ENCODE measurements around the gene LAMA3.

Gene LAMA3

DNA sequence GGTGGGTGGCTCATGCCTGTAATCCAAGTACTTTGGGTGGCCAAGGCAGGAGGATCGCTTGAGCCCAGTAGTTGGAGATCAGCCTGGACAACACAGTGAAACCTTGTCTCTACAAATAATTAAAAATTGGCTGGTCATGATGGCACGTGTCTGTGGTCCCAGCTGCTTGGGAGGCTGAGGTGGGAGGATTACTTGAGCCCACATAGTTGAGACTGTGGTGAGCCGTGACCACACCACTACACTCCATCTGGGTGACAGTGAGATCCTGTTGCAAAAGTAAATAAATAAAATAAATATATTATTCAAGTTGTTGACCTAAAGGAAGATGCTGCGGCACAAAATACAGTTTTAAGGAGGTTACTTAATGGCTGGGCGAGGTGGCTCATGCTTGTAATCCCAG, 72.7 kb downstream of the LAMA3 start:
- no peak for DNase-seq (ENCODE audit: low read depth in 1 of 2, low spot score in 1 of 2)

- DNase-seq (ENCODE audit: low read depth in 1 of 2, low spot score in 1 of 2), result no peak
These were observed 74.1 kb downstream of the LAMA3 start for GRCh38 chr18:23763343-23763742.

- no peak for DNase-seq (ENCODE audit: low read depth in 1 of 2, low spot score in 1 of 2)
These were observed 76.7 kb downstream of the LAMA3 start for GRCh38 chr18:23765931-23766330.

- DNase-seq (ENCODE audit: low read depth in 1 of 2, low spot score in 1 of 2), result no peak
These were observed 83.2 kb downstream of the LAMA3 start for GRCh38 chr18:23772327-23773024.

DNA sequence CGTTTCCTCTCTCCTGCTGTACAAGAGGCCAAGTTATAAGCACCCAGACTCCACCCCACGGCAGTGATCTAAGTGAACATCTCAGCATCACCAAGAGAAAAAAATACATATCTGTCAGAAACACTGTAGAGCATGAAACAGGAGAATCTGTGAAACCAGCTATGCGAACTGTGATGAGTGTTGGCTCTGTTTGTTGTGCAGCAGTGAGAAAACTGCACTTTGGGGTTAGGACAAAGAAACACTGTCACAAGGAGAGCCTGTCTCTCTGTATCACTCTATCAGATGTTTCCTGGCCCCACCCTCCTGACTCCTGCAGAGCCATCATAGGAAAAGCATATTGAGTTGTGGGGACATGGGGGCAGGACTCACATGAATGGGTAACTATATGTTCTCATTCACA, 87.1 kb downstream of the LAMA3 start:
- no peak for DNase-seq (ENCODE audit: low read depth in 1 of 2, low spot score in 1 of 2)

DNA sequence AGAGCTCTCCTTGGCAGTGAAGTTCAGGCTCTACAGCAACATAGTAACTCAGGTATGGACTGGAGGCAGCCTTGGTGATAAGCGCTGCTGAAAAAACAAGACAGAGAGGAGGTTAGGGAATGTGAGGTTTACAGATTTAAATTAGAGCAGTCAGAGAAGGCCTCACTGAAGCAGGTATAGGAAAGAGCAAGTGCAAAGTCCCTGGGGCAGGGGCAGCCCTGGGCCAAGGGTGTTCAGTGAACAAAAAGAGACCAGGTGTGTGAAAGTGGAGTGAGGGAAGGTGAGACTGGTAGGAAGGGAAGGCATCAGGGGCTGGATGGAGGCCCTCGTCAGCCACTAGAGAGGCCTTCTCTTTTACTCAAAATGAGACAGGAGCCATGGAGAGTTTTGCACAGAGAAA, 89.6 kb downstream of the LAMA3 start:
- DNase-seq (ENCODE audit: low read depth in 1 of 2, low spot score in 1 of 2), result no peak

DNA sequence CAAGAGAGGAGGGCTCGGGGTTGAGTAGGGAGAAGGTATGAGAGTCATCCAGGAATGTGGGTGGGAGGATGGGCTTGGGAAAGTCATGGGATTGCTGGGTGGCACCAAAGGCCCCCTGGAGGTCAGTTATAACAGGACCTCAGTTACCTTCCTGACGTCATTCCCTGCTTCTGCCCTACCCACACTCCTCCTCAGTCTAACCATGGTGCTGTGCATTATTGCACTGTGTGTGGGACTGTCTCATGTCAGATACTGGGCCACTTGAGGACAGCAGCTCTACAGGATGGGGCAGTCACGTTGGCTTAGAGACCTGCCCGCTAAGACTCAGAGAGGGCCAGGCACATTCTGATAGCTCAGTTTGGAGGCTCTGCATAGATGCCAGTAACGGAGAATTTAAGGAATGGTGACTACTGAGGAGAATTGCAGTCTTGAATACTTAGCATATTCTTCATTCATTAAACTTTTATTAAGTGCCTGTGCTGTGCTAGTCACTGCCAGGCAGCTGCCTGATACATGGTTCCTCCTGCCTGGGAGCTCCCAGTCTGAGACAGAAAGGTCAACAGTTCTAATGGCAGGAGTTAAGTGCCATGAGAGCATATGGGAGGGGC, 90.5 kb downstream of the LAMA3 start:
- no peak for DNase-seq (ENCODE audit: low read depth in 1 of 2, low spot score in 1 of 2)

- DNase-seq (ENCODE audit: low read depth in 1 of 2, low spot score in 1 of 2), result no peak
These were observed 95.6 kb downstream of the LAMA3 start for GRCh38 chr18:23784832-23785245.

- DNase-seq (ENCODE audit: low read depth in 1 of 2, low spot score in 1 of 2), result no peak
These were observed 103.8 kb downstream of the LAMA3 start for GRCh38 chr18:23793051-23793450.

GRCh38 chr18:23793985-23794867, 105.0 kb downstream of the LAMA3 start:
- DNase-seq (ENCODE audit: low read depth in 1 of 2, low spot score in 1 of 2), result no peak

GRCh38 chr18:23798249-23798648, 109.0 kb downstream of the LAMA3 start:
- DNase-seq (ENCODE audit: low read depth in 1 of 2, low spot score in 1 of 2), result no peak

DNA sequence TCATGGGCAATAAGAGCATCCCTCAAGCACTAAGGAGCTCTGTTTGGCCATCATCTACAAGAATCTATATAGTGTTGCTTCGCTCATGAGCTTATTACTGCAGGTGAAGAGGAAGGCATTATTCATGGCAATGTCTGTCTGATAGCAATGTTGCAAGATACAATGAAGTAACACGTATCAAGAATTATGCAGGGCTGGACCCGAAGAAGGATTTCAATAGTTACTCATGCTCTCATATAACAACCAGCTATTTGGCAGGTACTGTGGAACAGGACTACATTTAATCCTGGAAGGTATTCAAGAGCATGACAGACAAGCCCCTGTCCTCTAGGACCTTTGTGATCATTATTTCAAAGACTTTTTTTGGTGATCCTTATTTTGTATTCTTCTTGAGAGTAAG, 109.6 kb downstream of the LAMA3 start:
- no peak for DNase-seq (ENCODE audit: low read depth in 1 of 2, low spot score in 1 of 2)

- DNase-seq (ENCODE audit: low read depth in 1 of 2, low spot score in 1 of 2), result no peak
These were observed 110.3 kb downstream of the LAMA3 start for GRCh38 chr18:23799540-23799939.

GRCh38 chr18:23800902-23801301, 111.6 kb downstream of the LAMA3 start:
- DNase-seq (ENCODE audit: low read depth in 1 of 2, low spot score in 1 of 2), result no peak

DNA sequence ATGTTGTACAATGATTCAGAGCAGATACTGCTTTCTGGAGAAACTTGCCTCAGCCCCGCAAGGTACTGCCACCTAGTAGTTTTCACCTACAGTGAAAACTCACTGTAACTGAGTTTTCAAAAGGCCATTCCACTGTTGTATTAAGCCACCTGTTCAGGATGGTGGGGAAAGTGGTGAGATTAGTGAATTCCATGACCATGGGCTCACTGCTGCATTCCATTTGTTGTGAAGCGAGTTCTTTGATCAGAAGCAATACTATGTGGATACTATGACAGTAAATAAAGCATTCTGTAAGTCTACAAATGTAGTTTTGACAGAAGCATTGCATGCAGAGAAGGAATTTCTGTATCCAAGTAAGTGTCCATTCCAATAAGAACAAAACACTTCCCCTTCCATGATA, 113.6 kb downstream of the LAMA3 start:
- DNase-seq (ENCODE audit: low read depth in 1 of 2, low spot score in 1 of 2), result no peak

DNA sequence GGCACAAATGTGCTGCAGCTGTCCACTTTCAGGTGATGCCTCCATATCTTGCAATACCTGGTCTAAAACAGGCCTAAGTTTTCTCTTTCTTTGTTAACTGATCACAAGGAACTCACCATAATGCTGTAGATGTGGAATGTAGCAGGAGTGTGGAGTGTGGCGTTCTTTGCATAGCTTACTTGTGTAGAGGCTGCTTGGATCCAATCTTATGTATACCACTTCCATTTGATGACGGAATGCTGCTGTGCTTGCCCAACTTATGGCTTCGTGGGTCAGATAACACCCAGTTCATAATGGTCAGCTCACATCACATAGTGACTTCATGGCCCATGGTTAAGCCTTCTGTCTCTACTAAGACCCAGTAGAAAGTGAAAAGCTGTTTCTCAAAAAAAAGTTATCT, 114.5 kb downstream of the LAMA3 start:
- DNase-seq (ENCODE audit: low read depth in 1 of 2, low spot score in 1 of 2), result no peak

DNA sequence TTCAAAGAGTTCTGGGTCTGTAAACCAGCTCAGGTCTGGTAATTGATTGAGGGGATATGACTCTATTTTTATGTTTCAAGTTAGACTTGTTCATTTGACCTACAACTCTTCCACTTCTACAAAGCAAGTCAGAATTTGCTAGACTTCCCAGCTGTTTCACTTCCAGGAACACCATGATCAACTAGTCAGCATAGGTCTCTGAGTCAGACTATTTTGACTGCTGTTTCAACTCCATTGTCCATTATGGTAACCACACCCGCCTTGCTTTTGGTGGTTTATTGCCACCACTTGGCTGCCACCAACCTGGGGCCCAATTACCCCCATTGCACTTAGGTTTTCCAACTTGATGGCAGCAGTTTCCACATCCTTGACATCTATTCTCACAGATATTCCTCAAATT, 116.6 kb downstream of the LAMA3 start:
- no peak for DNase-seq (ENCODE audit: low read depth in 1 of 2, low spot score in 1 of 2)

DNA sequence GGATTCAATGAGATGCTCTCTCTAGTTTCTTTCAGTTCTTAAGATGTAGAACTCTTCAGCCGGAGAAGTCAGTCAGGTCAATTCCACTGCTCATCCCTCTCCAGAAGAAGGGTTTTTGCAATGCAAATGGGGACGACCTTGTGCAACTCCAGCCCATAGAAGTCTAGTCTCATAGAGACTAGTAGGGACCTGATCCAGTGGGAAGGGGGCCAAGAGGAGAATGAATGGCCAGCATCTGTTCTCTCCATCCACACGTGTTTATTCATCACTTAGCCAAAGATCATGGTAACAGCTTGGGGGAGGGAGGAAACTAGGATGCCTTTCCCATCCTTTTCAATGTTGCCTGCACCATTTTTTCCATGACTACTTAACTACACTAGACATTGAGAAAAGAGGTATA, 120.2 kb downstream of the LAMA3 start:
- no peak for DNase-seq (ENCODE audit: low read depth in 1 of 2, low spot score in 1 of 2)

GRCh38 chr18:23810396-23810795, 121.1 kb downstream of the LAMA3 start:
- no peak for DNase-seq (ENCODE audit: low read depth in 1 of 2, low spot score in 1 of 2)

DNA sequence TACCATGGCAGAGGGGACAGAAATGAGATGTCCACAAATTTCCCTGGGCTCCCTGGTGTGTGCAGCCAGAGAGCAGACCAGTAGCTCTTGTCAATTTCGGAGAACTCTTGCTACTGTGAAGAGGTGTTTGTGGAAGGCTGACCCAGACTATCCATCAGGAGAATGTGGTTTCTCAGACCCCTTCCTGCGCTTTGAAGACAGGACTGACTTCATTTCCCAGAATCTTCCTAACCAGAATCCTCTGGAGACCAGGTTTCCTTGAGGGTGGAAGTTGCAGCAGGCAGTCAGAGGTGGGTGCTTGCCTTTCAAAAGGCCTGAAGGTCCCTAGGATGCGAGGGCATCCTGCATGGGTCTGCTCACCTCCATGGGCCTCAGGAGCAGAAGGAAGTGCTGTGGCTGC, 121.9 kb downstream of the LAMA3 start:
- no peak for DNase-seq (ENCODE audit: low read depth in 1 of 2, low spot score in 1 of 2)

DNA sequence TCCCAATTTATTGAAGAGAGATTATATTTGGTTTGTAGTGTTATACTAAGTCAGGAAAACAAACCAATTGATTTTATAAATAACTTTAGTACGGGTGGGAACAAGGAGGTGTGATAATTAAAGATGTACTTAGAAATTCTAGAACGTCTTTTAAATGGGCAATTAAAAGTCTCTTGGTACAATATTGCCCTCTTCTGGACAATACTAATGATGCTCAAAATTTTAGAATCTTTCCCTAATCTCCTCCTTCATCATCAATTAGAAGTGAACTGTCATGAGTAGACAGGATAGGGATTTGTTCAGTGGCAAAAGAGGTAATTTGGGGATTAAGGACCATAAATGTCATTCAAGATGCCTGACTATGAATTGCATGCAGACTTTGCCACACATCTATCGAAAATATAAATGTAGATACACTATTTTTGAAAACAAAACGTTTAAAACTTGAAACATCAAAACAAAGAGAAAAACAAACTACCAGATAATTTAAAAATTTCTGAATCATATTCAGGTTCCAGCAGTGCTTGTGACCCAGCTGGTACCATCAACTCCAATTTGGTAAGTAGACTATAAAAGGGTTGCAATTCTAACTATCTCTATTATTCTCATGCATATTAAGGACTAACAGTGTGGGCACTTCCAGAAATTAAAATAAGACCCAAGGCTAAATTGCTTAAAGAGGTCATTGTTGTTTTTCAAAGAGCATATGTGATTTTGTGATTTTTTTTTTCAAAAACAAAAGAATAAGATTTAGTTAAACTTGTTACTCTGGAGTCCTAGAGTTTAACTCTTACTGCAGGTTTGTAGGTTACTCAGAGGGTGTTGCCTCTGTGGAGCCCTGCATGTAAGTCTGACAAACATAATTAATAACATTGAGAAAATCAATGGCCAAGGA, 123.5 kb downstream of the LAMA3 start:
- DNase-seq (ENCODE audit: low read depth in 1 of 2, low spot score in 1 of 2), result no peak

Measured in activated T-helper 1 cell treated with anti-CD3 and anti-CD28 coated beads, Interleukin-2, amount 50 U/mL, for 16 hours (primary cell).